ENCODE results near the gene MEG3. TPM values are rescaled to one million over a fixed set of nuclear protein-coding genes. Genes with fewer than 3 reads are reported as not detected.

Gene MEG3
- total and polyA plus RNA-seq, 2 experiments from 2014 or later = not detected

DNA sequence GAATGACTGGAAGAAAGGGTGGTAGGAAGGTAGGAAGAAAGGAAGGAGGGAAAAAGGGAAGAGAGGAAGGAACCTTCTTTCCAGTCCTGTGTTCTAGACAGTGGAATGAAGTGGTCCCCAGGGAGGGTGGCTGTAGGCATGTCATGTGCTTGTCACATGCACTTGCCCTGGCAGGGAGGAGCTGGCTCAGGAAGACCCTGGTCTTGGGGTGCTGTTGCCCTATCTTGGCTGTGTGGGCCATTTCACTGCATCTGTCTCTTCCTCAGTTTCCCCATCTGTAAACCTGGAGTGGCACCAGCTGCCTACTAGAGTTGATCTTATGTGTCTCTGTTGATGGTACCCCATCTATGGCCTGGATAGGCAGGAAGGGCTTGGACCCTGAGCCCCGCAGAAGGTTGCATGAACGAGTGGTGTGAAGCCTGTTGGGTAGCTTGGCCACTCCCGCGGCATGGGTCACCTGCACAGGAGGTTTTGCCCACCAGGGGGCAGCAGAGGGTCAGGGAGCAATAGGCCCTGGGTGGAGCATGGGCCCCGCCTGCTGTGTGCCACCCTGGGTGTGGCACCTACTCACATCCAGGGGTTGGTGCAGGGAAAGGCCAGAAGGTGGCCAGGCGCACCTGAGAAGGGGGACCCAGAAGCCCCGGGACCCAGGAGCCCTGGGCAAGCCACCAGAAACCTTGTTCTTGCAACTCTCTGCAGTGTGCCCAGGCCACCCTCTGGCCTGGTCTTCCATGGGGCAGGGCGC is 25.1 kb downstream of the MEG3 start:
- peak; percentile 38 to 55 for DNase-seq (ENCODE audit: low read depth in 1 of 2, low spot score in 1 of 2)
- Histone ChIP-seq H3K4me1 (ENCODE audit: low read depth) (no peaks in the 10 kb centered on the region), H3K4me3 (no peak overlapping the region), H3K9me3 (ENCODE audit: low read depth) (no peaks in the 10 kb centered on the region), H3K27ac (no peak overlapping the region), H3K27me3 (no peaks in the 10 kb centered on the region), H3K36me3 (no peaks in the 10 kb centered on the region)
- peak; percentile 63 for TF ChIP-seq CTCF (IDR thresholded peaks at IDR 0.05; ENCODE audit: low read depth, low read length)

- no peak for DNase-seq (ENCODE audit: low read depth in 1 of 2, low spot score in 1 of 2)
- no peak overlapping the region for H3K4me3 ChIP-seq
- no peak overlapping the region for H3K27ac ChIP-seq
- no peaks in the 10 kb centered on the region for H3K36me3 ChIP-seq
- H3K4me1 ChIP-seq (ENCODE audit: low read depth) = no peaks in the 10 kb centered on the region
- no peaks in the 10 kb centered on the region for H3K9me3 ChIP-seq (ENCODE audit: low read depth)
- no peaks in the 10 kb centered on the region for H3K27me3 ChIP-seq
- no peak for TF ChIP-seq CTCF (IDR thresholded peaks at IDR 0.05; ENCODE audit: low read depth, low read length)
Measured at GRCh38 chr14:100851586-100851916, 25.6 kb downstream of the MEG3 start.

DNA sequence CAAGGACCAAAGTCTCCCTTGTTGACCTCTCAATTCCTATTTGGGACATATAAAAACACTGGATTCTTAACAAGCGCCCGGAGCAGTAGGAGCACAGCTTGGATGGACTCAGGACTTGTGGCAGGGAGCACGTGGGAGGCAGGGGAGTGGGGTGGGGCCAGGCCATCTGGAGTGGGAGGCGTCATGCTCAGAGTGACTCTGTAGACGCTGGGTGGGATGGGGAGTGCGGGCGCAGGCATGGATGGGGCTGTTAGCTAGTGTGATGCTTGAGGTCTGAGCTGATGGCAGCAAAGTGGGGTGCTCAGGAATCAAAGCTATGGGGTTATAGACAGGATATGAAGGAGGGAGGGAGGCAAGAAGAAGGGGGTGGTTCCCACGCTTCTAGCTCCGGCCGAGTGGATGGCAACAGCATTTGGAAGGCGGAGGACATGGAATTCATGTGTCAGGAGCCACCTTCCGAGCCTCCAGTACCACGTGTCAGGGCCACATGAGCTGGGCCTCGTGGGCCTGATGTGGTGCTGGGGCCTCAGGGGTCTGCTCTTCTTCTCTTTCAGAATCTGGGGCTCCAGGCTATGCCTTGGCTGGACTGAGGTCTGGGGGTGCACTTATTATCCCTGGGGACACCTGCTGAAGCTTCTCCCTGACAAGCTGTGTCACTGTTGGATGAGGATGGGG is 26.2 kb downstream of the MEG3 start:
- no peak for DNase-seq (ENCODE audit: low read depth in 1 of 2, low spot score in 1 of 2)
- Histone ChIP-seq H3K27me3 (no peaks in the 10 kb centered on the region), H3K36me3 (no peaks in the 10 kb centered on the region), H3K27ac (no peak overlapping the region), H3K4me1 (ENCODE audit: low read depth) (no peaks in the 10 kb centered on the region), H3K4me3 (no peak overlapping the region), H3K9me3 (ENCODE audit: low read depth) (no peaks in the 10 kb centered on the region)
- TF ChIP-seq CTCF (IDR thresholded peaks at IDR 0.05; ENCODE audit: low read depth, low read length) = no peak

- Histone ChIP-seq H3K27ac (no peak overlapping the region), H3K4me1 (ENCODE audit: low read depth) (no peaks in the 10 kb centered on the region), H3K27me3 (no peaks in the 10 kb centered on the region), H3K9me3 (ENCODE audit: low read depth) (no peaks in the 10 kb centered on the region), H3K36me3 (no peaks in the 10 kb centered on the region), H3K4me3 (no peak overlapping the region)
- no peak for DNase-seq (ENCODE audit: low read depth in 1 of 2, low spot score in 1 of 2)
- no peak for TF ChIP-seq CTCF (IDR thresholded peaks at IDR 0.05; ENCODE audit: low read depth, low read length)
Measured at GRCh38 chr14:100854435-100854834, 28.5 kb downstream of the MEG3 start.

DNA sequence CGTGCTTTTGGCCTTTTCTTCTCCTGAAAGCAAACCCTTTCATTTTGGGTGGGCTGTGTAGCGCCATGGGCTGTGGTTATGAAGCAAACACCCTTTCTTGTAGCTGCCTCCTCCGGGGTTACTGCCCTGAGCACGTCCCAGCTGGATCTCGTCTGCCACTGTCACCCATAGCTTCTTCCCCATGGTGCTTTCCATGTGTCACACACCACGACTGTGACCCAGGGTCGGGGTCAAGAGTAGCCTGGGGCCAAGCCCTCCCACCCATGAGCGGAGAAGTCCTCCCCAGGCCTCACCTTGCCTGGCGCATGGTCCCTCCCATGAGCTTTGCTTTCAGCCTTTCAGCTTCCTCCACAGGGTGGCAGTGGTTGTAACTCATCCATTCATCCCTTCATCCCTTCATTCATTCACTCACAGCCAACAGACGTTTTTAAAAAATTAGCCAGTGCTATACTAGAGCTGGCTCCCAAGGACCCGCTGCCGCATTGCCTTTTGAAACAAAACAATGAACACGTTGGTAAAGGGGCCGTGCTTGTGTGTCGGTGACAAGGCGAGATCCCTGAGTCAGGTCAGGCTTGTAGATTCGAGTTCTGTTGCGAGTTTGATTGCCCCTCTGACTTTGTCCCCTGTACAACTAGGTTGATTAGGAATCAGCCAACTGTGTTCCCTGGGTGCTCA is 29.5 kb downstream of the MEG3 start:
- DNase-seq (ENCODE audit: low read depth in 1 of 2, low spot score in 1 of 2) = no peak
- Histone ChIP-seq H3K4me1 (ENCODE audit: low read depth) (no peaks in the 10 kb centered on the region), H3K36me3 (no peaks in the 10 kb centered on the region), H3K27me3 (no peaks in the 10 kb centered on the region), H3K27ac (no peak overlapping the region), H3K9me3 (ENCODE audit: low read depth) (no peaks in the 10 kb centered on the region), H3K4me3 (no peak overlapping the region)
- no peak for TF ChIP-seq CTCF (IDR thresholded peaks at IDR 0.05; ENCODE audit: low read depth, low read length)

All from cardiac muscle cell (in vitro differentiated cells and primary cell).